Fibroblast of skin of scalp (primary cell): ENCODE results near the gene DNAH5. TPM values are rescaled to one million over a fixed set of nuclear protein-coding genes. Genes with fewer than 3 reads are reported as not detected.
"Not testable (repeated sequence)": the region's sequence is repeated elsewhere in the genome, so short reads cannot be mapped to it uniquely, and the experiment has no call there.

Experiments
- DNase-seq: peaks from one replicate; pipeline ENCODE4 v3.0.0-alpha.2; 2013
- polyA plus RNA-seq, 2 experiments: library from polyadenylated mRNA; unstranded; fragments of 120-200 nt; gene quantifications; one replicate each; pipeline ENCODE4 v1.2.1, GENCODE V29; 2013; ENCODE audit not compliant: insufficient read length in 2 of 2

DNAH5 gene
- polyA plus RNA-seq (2013, experiment 1 of 2; ENCODE audit: insufficient read length) = 0.39 TPM
- polyA plus RNA-seq (2013, experiment 2 of 2; ENCODE audit: insufficient read length) = 0.39 TPM

DNA sequence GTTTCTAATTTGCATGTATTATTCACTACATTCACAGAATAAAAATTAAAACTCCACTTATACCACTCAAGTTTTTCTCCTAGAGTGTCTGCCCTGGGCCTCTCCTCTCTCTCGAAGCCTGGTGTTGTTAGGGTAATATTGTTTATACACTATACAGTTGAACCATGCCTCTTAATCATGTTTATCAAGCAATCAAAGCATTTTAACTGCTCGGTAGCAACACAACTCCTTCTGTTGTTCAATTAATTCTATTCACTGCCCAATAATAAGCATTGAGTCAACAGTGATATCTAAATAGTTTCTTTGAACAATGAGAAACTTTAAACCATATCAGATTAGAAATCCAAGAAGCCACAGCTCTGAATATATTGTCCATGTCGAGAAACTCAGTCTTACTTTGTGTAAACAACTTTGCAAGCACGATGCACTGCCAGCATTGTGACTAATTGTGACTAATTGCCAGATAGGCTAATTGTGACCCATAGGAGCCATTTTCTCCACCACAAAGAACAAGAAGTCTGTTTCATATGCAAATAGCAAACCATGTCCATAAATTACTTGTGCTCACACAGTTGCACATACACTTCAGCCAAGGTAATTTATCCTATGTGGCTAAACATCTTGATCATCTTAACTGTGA, at the start of gene DNAH5:
TSS of gene DNAH5 (minus strand) at position 129 of the 640 bp plus-strand sequence. CDS start 250 bp downstream, outside the sequence.
- no peak for DNase-seq

DNA sequence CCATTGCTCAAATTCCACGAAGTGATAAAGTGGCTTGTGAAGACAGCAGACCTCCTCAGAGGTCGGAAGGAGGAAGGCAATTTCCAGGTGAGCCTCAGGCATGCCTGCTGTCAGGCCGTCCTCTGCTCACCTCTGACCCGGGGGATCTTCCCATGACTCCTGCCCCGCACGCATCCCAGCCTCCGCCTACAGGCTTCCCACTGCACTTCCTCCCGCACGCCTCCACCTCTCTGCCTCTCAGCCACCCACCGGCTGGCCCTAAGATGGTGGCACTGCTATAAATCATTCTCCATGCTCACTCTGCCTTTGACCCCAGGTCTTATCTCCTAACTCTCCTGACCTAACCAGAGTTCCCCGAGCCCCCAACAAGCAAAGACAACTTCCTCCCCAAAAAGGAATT, 49.4 kb upstream of the DNAH5 start:
- no peak for DNase-seq

GRCh38 chr5:13992795-13993194, 48.3 kb upstream of the DNAH5 start:
- DNase-seq = no peak

DNA sequence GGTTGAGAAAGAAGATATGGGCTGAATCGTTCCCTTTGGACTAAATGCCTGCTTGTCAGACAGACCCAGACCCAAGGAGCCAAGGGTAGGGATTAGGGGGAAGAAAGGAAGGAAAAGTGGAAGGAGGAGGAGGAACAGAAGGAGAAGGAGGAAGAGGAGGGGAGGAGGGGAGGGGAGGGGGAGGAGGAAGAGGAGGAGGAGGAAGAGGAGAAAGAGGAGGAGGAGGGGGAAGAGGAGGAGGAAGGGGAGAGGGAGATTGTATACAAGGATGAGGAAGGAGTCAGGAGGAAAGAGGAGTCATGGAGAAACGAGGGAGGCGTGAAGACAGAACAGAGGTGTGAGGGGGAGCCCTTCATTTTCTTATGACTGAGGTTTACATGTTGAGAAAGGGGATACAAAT, 46.9 kb upstream of the DNAH5 start:
- no peak for DNase-seq

DNA sequence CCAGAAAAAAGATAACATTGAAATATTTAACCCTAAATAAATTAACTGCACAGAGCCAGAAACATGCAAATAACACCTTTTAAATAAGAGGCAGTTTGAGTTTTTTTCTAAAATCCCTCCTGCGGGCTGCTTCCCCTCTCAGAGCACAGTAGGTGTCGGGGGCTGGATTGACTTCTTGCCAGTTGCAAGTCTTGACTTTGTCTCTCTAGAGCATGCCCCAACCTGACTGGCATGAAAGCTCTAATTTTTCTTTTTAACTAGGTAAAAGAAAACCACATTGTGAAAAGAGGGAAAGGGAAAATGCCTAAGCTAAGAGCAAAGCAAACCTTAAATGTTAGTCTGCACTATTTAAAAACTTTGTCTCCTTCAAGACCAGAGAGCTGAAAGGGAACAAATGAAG, 46.4 kb upstream of the DNAH5 start:
- DNase-seq = no peak

DNA sequence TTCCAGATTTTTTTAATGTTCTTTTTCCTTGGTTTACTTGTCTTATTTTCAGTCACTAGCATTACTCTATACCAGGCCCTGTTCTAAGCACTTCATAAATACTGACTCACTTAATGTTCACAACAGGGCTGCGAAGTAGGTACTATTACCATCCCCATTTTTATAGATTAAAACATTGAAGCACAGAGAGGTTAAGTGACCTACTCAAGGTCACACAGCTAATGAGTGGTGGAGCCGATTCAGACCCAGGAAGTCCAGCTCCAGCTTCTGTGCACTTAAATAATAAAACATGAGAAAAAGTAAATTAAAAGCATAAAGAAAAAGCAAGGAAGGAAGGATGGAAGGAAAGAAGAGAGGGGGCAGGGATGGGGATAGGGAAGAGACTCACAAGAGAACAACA, 45.3 kb upstream of the DNAH5 start:
- no peak for DNase-seq

DNA sequence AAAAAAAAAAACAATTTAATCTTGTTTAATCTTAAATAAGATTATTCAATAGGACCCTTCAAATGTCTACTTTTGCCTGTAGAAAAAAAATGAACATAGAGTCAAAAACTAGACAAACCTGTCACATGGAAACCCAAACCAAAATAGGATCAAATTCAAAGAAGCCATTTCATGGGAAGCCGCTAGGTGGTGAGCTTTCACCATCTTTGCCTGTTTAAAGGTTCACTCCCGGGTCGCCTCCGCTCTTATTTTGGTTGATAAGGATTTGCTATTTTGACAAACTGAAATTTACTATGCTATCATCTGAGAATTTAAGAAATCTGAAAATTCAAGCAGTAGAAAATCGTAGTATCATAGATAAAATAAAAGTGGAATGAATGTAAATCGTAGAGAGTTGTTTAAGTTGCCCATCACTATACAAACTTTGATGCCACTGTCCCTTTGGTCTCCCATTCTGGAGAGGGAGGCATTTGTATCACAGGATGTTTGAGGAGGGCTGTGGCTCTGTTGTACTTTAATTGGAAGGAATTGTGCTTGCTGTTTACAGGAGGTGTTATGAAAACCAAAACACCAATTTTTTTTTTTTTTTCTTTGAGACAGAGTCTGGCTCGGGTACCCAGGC, 43.5 kb upstream of the DNAH5 start:
- peak; percentile 73 for DNase-seq

DNA sequence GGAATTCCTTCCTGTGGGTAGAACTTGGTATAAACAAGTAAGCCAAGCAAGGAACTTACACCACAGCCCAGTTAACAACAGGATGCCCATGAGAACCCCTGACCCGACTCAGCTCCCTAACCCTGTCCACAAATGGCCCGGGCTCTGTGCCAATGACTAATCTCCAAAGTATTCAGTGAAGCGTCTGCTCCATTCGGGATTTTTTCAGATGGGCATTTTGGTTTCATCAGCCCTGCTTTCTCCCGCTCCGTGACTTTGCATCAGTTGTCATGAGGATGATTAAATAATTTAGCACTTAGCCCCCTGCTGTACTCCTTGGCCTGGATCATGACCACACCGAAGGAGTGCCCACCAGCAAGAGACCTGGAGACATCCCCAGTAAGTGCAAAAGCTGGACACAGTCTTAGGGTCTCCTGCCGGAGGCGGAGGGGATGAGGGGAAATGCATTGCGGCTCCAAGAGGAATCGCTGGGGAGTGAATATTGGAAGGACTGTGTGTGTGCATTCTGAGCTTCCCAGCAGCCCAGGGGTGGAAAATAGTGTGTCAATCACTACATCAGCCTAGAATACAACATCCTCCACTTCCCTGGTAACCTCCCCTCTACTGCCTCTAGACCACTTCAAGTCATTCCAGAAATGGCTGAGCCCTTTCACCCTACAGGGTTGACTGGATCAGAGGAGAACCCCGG, 41.4 kb upstream of the DNAH5 start:
- peak; percentile 93 for DNase-seq

- not testable (repeated sequence) for DNase-seq
Measured at GRCh38 chr5:13984888-13985287, 40.4 kb upstream of the DNAH5 start.

DNA sequence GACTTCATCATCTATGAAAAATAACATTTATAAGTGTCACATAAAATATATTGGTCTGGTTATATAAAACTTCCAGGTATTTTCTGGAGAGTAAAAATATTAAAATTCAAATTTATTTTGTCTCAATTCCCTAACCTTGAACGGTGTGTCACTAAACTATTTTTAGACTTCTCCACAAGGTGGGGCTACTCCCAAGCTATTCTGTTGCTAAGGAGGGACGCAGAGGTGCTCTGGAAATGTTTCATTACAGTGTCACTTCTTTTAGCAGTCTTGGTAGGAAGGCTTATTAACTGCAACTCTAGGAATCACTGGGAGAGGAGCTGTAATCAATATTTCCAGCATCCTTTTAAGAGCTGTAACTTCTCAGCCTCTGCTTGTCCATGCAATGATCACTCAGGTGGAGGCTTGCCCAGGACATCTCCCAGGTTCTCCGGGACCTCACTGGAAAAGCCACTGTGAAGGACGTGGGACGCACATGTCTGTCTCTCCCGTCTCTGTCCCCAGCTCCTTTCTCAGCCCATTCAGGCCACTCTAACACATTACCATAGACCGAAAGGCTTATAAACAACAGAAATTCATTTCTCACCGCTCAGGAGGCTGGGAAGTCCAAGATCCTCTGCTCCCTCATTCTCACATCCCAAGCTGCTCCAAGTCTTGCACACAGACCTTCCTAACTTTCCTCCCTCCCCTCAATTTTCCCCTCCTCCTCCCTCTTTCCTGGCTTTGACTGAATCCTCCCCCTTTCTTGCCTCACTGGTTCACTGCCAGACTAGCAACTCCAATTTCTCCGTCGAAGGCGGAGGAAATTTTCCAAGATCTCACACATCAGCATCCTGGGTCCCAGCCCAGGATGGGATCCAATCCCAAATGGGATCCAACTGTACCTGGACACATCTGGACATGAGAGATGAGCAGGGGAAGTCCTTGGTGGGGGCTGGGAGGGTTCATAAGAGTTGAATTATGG, 32.7 kb upstream of the DNAH5 start:
- peak; percentile 58 for DNase-seq

DNA sequence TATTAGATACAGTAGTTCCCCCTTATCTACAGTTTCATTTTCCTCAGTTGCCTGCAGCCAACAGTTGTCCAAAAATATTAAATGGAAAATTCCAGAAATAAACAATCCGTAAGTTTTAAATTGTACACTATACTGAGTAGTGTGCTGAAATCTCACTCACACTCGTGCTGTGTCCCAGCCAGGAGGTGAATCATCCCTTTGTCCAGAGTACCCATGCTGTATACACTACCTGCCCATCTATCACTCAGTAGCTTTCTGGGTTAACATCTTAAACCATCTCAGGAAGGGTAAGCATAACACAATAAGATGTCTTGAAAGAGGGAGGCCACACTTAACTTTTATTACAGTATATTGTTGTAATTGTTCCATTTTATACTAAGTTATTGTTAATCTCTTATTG, 31.7 kb upstream of the DNAH5 start:
- no peak for DNase-seq

GRCh38 chr5:13975246-13975645, 30.8 kb upstream of the DNAH5 start:
- DNase-seq = no peak

DNA sequence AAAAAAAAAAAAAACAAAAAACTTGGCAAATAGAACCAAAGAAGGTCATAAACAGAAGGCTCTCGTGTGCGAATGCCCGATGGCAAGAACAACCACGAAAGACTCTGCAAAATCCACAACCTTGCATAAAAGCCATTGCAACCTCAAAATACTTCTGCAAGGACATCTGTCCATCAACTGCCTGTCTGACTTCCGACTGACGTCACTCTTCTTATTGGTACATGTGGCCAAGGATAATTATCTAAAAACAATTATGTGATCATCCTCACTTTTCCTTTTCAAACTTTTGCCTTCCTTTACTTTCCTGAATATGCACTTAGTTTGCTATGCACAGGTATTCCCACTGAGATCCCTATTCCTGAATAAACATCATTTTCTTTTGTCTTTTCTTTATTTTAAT, 29.2 kb upstream of the DNAH5 start:
- DNase-seq = no peak

DNA sequence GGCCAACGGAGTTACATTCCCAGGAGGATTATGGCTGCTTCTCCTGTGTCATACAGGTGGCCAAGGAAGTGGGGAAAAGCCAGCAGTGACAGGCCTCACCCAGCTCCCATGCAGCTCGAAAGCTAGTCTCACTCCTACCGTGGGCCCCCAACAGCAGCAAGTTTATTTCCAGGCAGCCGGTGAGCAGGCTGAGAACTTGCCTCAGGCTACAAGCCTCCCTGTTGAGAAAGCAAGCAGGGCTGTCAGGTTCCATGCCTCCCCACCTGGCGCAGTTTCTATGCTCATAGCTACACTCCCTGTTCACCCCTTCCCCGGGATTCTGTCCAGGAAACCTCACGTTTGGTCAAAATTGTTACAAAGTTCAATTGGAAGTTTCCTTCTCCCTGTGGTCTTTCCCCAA, 27.5 kb upstream of the DNAH5 start:
- DNase-seq = no peak

DNA sequence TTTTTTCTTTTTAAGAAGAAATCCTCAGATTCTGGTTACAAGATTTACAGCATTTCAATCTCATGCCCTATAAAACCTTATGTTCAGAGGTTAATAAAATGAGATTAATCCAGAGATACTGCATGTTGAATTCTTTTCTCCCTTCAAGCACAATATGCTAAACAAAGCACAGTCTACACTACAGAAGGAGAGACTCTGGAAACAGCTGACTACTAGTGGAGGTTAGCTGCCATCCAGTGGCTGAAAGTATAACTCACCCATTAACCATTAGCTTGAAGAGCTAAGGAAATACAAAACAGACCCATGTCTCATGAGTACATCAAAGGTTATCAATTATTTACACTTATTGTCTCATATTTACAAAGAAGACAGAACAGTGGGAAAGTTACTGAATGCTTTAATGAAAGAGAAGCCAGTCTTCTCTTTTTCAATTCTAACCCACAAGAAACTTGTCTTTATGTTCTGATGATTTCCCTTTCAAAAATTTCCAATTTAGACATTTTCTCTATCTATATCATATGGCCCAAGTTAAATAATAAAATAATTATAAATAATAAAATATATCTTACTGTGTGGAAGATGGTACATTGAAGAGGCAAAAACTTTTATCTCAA, 12.7 kb upstream of the DNAH5 start:
- DNase-seq = peak; percentile 60

GRCh38 chr5:13956471-13956870, 12.0 kb upstream of the DNAH5 start:
- no peak for DNase-seq

DNA sequence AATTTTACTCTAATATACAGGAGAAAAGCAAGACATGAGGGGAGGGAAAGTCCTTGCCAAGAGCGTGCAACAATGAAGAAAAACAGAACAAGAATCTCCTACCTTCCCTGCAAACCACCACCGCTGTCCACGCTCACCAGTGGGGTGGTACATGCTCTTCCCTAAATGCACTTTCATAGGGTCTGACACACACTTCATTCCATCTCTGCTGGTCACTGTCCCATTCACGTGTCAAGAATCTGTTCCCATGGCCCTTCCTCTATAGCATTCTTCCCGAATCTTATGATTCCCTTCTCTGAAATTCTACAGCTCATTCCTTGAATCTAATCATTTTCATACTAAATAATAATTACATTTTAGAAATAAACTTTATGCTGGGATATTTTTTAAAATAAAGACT, 11.4 kb upstream of the DNAH5 start:
- peak; percentile 47 for DNase-seq

GRCh38 chr5:13946111-13946510, 1.6 kb upstream of the DNAH5 start:
- DNase-seq = no peak

DNA sequence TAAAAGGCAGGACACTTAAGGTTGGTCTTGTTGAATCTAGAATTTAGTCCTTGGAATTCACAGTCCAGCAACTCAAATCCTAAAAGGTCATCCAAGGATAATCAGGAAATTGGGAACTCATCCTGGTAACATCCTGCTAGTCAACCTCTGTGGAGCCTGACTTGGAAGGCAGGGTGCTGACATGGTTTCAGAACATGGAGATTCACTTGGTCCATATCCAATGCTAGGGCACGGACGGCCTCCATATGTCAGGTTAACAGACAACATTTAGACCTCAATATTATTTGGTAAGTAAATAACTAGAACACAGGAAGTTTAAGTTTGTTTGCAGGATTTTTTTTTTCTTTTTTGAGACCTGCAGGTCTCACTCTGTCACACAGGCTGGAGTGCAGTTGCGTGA, 783 bp upstream of the DNAH5 start:
- no peak for DNase-seq

- no peak for DNase-seq
Measured at GRCh38 chr5:13943676-13944075, 812 bp downstream of the DNAH5 start.

DNA sequence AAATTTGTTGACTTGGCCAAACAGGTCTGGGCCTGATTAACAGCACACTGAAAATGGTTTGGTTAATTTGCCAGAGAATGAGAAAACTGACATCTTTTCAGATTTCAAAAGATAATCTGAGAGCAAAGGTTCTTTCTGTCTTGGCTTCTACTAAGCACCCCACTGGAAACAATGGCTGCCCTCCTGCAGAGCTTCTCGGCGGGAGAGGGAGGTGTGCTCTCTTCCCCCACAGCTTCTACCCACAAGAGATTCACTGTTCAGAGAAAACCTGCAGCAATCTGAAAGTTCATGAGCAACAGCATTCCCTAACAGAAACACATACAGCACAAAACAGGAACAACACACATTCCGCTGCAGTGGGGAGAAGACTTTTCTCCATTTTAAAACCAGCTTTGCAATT, 3.0 kb downstream of the DNAH5 start:
- DNase-seq = no peak

DNA sequence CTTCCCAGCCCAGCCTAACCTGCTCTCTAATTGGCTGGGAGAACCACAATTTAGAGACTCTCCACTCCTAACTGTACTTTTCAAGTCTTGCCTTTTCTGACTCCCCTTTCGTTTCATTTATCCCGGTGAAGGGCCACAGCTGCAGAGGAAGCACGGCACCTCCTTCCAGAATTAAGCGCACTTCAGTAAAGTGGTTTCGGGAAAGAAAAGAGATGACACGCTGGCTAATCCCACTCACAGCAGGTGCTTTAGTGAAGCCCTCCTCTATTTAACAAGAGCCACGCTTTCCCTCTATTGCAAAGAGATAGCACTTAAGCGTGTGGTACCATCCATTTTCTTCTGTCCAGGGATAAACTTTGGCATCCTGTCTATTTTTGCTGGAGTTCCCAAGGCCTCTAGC, 4.8 kb downstream of the DNAH5 start:
- no peak for DNase-seq
